Ecto neural progenitor cell (in vitro differentiated cells): ENCODE data around the gene LARGE2.
A peak's percentile ranks its signal among the peaks of the same experiment; 100 is the strongest.

ENCODE experiments used
- DNase-seq: peaks from one replicate; pipeline ENCODE4 v3.0.0-alpha.2; 2018; ENCODE audit warnings: low spot score

The LARGE2 gene

DNA sequence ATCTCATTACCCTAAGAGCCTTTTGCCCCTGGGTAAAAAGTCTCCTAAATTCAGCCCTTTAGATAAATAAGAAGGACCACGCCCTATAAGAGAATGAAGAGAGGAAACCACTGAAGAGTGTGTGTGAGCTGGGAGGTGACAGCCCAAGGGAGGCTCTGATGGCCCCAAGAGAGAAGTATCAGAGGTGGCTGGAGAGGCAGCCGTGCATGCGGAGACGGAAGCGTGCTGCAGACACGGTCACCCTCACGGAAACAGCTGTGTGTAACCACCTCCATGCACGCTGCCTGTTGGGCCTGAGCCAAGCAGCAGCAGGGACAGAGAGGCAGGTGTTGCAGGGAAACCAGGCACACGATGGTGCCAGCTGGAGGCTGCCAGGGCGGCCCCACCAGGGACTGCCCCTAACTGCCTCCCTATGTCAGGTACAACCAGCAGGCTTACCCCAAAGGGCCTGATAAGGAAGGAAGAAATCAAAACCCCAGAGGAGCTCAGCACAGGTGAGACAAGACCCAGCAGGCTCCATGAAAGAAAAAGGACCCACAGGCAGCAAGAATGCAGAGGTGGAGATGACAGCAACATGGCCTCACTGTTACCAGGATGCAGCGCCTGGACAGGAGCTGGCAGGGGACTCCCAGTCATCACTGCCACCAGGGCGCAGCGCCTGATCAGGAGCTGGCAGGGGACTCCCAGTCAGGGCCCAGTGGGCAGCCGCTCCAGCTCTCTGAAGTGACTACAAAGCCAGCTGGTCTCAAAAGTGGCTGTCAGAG is 7.8 kb downstream of the LARGE2 start:
- peak; percentile 39 for DNase-seq

DNA sequence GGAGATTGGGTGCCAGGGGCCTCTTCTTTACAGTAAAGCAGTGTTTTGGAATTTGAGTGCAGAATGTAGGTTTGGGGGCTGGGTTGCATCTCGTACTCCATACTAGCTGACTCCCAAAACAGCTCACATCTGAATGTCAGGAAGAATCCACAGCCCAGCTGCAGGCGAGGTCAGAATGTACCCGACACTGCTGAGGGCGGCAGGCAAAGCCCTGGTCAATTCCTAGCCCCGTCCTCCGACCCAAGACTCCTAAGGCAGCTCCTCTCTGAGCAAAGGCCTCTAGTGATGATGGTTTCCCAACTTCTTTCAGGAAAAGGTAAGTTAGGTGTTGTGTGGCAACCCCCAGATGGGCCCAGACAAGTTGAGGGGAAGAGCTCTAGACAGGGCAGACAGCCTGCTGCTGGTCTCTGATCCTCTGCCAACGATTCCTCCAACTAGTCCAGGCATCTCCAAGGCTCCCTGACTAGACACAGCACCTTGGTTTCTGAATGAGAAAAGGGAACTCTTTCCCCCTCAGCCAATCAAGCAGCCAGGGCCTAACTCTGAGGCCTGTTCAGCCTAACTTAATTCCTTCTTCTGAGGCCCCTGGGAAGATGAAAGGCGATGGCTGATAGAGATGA is 8.6 kb downstream of the LARGE2 start:
- no peak for DNase-seq

DNA sequence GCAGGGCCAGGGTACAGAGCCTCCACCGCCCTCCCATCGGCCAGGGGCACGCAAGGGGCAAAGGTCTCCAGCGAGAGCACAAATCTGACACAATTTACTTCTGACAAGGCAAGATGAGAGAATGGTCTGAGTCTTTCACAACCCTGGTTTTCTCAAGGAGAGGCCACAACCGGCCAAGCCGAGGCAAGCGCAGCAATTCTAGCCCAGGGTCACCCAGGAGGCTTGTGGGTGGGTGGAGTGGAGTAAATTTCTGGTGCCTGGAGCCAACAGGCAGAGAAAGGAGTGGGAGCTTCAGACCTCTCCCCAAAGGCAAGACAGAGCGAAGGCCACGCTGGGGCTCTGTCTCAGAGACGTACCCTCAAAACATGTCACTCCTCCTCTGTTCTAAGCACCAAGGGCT is 9.3 kb downstream of the LARGE2 start:
- DNase-seq, result no peak

DNA sequence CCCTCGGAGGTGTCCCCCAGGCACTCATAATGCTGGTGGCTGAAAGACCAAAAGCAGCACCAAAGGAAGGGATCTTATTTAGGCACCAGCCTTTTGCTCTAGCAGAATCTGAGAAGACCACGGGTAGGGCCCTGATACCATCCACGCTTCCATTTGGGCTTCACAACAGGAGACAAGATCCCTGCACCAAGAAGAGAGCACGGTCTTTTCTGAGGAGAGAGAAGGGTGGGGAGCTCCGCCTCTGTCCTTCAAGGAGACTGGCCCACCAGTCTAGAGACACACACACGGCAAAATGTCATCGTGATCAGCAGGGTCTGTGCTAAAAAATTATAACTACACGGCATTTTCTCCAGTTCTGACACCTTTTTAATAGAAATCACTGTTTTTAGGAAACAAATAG is 9.8 kb downstream of the LARGE2 start:
- no peak for DNase-seq

DNA sequence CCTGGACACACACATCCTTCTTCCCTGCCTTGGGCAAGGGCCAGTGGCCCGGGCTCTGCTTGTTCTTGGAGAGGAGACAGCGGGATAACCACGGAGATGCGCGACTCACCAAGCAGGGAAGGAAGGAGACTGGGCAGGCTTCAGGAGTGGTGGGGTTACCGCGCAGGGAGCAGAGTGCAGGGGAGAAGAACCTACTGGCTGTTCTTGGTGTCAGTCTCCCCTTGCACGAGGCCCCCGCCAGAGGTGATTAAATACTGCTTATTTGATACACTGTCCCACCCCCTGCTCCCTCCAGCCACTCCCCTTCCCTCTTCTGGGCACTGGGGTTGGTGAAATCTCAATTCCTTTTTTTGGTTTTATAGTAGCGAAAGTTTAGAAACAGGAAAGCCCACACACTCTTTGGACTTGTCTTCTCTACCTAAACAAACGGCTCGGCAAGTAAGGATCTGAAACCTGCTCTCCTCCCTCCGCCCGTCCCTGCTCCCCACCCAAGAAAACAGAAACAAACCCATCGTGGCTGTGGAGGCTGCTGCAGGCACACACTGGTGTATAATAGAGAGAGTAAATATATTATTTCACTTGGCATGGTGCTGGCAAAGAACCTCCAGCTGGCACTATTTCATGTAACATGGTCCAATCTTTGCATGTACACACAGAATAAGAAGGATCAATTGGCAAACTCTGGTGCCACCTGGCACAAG is 10.8 kb downstream of the LARGE2 start:
- no peak for DNase-seq

DNA sequence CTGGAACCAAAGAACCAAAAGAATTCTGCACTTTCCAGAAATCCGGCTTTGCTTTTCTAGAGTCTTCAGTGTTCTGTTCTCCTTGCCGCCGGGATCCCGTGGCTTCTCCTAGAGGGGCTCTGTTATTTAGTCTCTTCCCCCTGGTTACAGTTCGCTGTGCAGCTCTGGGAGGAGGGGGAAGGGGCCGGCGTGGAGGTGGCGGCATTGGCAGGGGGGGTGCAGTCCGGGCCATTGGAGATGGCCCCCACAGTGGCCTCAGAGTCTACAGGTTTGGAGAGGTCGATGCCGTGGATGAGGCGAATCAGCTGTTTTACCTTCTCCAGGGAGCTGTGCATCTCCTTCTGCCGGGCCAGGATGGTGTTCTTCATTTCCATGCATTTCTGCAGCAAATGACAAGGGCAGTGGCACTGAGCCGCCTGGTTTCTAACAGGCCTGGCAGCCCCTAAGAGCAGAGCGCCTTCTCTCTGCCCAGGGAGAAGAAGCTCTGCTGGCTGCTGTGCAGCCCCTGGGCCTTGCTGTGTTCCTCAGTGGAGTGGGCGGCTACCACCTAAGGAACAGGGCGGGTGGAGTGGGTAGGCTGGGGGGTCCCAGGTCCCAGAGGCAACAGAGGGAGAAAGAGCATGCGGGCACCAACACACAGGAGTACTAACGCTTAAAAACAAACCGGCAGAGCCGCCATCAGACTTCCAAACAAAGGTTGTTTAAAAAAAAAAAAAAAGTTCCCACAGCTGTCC is 11.6 kb downstream of the LARGE2 start:
- no peak for DNase-seq

DNA sequence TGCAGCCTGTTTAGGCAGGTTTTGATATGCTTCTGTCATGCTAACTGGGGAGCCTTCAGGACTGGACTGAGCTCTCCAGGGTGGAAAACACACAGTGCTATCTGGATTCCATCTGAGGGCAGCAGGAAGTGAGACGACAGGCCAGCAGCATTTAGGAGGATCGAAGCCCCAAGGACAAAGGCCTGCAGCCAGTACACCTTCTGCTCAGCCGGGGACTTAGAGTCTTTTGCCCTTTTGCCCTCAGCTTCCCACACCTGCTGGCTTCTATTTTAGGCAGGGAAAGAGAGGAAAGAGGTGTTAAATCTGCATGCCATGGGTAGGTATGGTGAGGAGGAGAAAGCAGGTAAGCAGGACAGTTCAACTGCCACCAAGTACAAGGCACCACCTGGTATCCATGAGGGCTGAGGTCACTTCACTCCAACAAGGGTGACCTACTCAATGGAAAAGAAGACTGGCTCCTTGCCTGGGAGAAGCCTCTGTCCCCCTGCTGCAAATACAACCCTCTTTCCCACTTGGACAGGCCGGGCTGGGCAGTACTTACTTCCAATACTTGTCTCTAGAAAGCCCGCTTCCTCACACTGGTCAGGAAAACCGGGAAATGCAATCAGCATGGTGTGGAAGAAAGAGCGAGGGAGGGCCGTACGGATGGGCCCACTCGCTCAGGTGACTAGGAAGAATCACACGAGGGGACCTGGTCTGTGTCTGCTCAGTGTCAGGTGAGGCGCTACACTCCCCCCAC is 12.3 kb downstream of the LARGE2 start:
- DNase-seq, result no peak

DNA sequence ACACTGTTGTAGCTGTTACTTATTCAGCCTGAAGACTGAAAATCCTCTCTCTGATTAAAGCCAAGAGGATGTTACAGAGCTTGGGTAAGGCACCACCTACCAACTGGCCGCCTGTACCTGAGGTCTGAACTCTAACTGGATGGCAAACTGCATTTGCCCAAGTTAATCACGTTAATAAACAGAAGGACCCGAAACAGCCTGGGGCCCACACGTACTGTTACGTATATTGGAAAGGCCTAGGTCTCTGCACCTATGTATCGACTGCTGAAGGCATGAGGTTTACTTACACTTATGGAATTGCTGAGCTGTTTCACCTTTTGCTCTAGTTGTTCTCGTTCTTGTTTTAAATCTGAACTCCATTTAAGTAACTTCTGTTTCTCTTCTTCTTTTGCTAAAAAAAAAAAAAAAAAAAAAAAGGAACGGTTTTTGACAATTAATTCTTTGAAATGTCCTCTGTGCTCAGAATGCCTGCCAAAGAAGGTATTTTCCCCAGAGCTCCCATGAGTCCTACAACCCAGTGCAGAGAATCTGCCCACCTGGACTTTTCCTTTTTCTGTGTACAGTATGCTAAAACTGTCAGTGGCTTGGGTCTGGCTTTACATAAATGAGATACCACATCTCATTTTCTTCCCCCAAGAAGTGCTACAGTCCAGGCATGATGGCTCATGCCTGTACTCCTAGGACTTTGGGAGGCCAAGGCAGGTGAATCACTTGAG is 13.1 kb downstream of the LARGE2 start:
- no peak for DNase-seq

DNA sequence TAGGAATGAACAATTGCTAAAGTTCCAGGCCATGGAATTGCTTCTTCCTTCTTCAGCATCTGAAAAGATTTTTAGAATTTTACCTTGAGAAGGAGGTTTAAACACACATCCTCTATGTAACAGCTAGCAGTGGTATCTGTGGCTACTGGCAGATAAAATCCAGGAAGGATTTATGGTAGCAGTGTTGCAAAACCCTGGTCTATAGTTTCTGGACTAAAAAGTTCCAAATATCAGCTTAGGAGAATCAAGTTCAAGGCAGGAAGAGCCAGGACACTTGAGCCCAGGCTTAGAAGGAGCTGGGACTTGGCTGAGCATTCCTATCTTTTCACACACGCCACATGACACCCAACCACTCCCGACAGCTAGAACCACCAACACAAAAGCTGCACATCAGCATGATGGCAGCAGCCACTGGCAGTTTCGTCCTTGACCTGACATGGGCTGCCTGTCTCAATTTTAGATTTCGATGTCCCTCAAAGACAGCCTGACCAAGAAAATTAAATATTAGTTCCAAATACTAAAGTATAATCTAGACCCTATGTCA is 14.1 kb downstream of the LARGE2 start:
- DNase-seq, result no peak

DNA sequence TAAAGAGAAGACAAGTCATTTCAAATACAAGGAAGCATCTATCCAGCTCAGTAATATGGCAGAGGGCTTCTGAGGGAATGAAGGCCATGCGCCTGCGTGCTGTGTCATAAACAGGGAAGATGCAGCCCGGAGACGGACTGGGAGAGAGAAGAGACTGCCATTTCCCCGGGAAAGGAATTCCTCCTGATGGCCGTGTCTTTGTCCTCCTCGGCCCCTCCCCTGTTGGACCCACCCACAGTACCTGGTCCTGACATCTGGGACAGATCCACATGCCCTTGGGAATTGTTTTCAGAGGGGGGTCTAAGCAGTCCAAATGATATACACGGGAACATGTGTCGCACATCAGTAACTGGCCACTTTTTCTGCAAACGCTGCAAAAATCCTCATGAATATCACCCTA is 15.5 kb downstream of the LARGE2 start:
- no peak for DNase-seq

DNA sequence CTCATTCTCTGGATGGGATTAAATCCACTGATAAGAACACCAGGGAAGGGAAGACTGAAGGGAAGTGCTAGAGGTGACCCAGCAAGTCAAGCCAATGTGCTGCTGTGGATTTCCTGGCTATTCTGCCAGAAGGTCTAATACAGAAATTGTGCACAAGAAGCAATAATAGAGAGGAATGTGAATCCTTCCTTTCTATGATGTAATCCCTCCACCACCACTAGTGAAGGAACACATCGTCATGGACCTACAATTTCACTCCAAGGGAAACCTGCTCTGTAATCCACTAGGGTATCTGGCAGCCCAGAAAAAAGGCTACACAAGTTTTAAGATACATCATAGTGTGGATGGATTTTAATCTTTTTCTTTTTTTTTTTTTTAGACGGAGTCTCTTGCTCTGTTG is 17.4 kb downstream of the LARGE2 start:
- no peak for DNase-seq

DNA sequence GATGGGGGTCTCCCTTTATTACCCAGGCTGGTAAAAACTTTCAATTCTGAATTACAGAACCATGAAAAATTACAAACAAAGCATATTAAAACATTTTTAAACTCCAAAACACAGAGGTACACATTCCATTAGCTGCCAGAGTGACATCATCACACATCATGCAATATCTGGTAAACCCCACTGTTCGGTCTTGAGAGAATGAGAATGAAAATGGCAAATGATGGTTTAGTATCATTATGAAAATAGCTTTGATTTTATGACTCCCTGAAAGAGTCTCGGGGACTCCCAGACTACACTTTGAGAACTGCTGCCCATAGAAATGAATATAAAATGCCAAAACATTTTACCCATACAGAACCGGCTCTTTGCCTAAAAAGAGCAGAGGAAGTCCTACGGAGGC is 18.8 kb downstream of the LARGE2 start:
- DNase-seq, result no peak

DNA sequence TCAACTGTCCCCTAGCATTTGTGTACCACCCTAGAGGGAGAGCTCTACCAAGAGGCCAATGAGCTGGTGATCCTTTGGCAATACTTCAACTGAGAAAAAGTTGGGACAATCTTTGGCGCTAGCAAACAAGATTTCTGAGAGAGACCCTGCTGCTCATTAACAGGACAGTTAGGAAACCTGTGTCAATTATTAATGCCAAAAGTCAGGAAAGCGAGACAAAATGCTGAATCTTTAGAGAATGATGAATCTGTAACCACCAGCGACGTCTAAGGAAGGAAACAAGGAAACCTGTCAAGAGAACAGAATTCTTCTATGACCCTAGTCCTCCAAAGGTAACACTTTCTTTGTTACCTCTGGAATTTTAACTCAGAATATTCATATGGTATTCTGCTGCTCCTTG is 19.9 kb downstream of the LARGE2 start:
- no peak for DNase-seq

DNA sequence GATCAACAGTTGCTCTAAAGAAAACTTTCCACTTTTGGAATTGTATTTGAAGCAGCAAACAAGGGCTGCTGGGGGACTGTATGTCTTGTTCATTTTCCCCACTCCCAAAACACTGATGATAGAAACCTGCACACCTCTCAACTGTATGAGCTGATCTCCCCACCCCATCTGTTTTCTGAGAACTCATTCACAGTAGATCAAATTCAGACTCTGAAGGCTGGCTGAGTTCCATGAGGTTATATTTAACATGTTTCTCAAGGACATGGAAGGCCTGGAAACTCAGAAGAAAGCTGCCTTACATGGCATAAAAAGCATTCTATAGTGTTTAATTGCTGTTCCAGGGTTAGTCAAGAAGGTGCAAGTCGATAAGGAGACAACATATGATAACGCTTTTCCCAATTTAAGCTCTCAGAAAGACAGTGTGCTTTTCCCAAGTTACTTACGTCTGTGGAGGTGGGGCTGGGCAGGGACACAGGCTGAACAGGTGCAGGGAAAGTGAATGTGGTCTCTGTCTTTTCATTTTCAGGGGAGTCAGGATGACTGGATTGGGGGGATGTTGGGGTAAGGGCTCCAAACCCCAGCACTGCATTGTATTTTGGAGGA is 23.0 kb downstream of the LARGE2 start:
- DNase-seq, result no peak

DNA sequence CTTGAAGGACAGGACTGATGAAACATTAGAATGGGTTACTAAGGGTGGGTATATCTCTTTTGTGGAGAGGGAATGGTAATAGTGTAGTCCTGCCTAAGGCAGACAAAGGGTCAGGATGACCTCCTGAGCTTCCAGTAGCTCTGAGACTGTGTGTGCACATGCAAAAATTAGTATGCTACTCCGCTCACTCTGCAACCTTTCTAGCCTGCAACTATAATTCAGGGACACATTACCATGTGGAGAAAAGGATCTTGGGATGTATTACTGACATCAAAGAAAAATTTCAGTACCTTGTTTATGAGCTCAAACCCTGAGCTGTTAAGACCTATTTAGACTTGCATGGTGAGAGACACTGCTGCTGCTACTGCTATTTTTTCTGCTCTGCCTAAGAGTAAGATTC is 25.4 kb downstream of the LARGE2 start:
- DNase-seq, result no peak

DNA sequence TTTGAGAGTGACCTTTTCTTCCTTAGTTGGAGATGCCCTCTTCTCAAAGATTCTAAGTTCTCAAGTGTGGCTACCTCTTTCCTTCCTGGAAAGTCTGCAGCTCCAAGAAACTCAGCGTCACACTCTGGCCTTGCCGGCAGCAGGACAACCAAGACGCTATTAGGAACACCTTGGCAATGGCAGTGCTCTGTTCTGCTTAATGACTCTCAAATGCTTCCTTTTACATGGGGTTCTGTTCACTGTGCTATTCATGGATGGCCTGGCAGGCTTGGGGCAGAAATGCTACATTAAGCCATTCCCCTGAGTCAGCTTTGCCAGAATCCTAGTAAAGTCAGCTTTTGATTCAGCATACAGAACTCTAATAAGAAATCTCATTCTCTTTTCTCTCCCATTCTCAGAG is 25.9 kb downstream of the LARGE2 start:
- DNase-seq, result no peak

DNA sequence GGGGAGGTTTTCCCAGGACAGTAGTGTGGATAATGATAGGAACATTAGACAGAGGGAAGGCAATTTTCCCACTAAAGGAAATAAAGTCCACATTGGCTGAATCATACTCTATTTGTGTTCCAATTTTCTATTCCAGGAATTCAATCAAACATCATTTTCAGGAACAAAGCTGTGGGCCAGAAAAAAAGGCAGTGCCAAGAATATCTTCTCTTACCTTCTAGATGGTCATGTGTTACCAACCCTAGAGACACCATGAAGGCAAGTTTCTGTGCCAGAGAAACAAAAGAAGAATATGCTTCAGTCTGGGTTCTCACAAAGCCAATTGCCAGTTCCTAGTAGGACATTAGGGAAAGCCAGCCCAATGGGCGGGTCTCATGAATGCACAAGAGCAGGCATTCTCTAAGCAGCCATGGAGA is 27.5 kb downstream of the LARGE2 start:
- no peak for DNase-seq

DNA sequence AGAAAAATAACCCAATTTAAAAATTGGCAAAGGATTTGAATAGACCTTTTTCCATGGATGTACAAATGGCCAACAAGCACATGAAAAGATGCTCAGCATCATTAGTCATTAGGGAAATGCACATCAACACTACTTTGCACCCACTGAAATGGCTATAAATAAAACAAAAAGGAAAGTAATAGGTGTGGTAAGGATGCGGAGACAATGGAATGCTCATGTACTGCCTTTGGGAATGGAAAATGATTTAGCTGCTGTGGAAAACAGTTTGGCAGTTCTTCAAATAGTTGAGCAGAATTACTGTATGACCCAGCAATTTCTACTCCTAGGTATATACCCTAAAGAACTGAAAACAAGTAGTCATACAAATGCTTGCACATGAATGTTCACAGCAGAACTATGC is 37.4 kb downstream of the LARGE2 start:
- no peak for DNase-seq

DNA sequence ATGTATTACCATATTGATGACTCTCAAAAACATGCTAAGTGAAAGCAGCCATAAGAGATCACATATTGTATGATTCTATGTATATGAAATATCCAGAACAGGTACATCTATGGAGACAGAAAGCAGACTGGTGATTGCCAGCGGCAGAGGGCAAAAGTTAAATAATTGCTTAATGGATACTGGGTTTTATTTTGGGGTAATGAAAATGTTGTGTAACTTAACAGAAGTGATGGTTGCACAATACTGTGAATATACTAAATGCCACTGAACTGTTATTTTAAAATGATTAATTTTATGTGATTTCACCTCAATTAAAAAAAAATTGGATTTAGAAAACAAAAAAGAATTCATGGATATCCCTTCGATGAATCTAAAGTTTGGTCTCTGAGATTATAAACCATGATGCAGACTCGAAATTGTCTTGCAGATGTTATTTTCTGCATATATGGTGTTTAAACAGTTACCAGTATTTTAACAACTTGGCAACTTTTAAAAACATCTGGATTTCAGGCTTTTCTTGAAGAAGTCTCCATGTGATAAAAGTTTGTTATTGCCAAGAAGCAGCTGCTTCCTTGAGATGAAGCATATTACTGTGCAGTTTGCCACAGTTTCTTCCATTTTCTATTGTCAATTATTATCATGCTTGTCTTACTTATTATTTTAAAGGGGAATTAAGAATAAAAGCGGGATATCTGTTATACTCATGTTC is 38.1 kb downstream of the LARGE2 start:
- DNase-seq, result no peak

DNA sequence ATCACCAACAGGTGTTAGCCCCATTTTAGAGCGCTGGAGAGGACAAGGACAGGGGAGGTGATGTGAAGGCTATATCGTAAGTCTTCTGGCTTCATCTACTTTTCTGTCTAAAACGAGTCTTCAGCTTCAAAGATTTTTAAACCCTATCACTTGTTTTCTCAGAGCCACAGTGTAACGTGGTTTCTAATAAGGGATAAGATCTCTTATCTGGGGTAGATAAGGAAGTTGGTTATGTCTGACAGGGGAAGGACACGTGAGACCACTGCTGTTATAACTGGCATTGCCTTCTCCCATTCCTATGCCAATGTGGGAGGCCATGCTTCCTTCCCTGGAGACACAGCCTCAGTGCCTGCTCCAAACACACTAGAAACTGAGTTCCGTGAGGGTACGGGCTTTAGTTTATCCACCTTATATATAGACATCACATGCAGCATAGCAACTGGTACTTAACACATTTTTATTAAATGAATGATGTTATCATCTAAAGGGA is 39.3 kb downstream of the LARGE2 start:
- no peak for DNase-seq
